IMR-90 (cell line): ENCODE data around the gene SLC22A6. TPM values are rescaled to one million over a fixed set of nuclear protein-coding genes. Genes with fewer than 3 reads are reported as not detected.

Experiments
- ATAC-seq: fragments of 200-7000 bp; cut with Tn5 transposase; 2 replicates; pipeline ENCODE4 v1.9.1; 2020; ENCODE audit warnings: low read depth, mild to moderate bottlenecking, moderate library complexity
- BruUV-seq: library from RNA; stranded (reverse); fragments of 400-500 nt; replicated peaks from 2 replicates; lab custom pipeline; 2021; lab: Mats Ljungman, UMichigan
- CTCF ChIA-PET: fragments of 300-600 bp; formaldehyde crosslinking; extraction: SDS; loops from one replicate; lab custom pipeline; 2021; ENCODE audit warnings: antibody characterized with exemption; lab: Yijun Ruan, JAX
- POLR2A ChIA-PET: fragments of 300-600 bp; sonication (Branson Sonifier 250); formaldehyde crosslinking; loops from one replicate; lab custom pipeline; 2022; ENCODE audit warnings: antibody characterized with exemption; ENCODE audit not compliant: unreplicated experiment; lab: Charles Lee
- DNase-seq: peaks from one replicate; pipeline ENCODE4 v3.0.0; 2013
- H2AFZ ChIP-seq: replicated peaks from 2 replicates; pipeline ENCODE3; 2013; ENCODE audit warnings: low read length, mild to moderate bottlenecking; ENCODE audit not compliant: poor library complexity
- H2AK5ac ChIP-seq: 2 replicates; pipeline ENCODE4 v1.6.1; 2013; ENCODE audit warnings: low read depth, low read length, inconsistent platforms
- H2AK9ac ChIP-seq: replicated peaks from 2 replicates; pipeline ENCODE3; 2013; ENCODE audit warnings: mild to moderate bottlenecking, low read depth, low read length, moderate library complexity; ENCODE audit not compliant: poor library complexity
- H2BK120ac ChIP-seq: 2 replicates; pipeline ENCODE4 v1.6.1; 2013; ENCODE audit warnings: low read depth, low read length, inconsistent platforms
- H2BK15ac ChIP-seq: 3 replicates; pipeline ENCODE4 v1.6.1; 2013; ENCODE audit warnings: low read depth, low read length, inconsistent platforms
- H2BK20ac ChIP-seq: 2 replicates; pipeline ENCODE4 v1.6.1; 2013; ENCODE audit warnings: low read depth, mild to moderate bottlenecking, inconsistent platforms, low read length, moderate library complexity
- H2BK5ac ChIP-seq: 2 replicates; pipeline ENCODE4 v1.6.1; 2013; ENCODE audit warnings: mild to moderate bottlenecking, low read depth, low read length, inconsistent platforms; ENCODE audit not compliant: poor library complexity, severe bottlenecking
- H3K14ac ChIP-seq: replicated peaks from 2 replicates; pipeline ENCODE4 v1.6.1; 2013; ENCODE audit warnings: low read depth, low read length, inconsistent platforms
- H3K18ac ChIP-seq: 2 replicates; pipeline ENCODE4 v1.6.1; 2013; ENCODE audit warnings: low read depth, low read length, control low read depth
- H3K23ac ChIP-seq: 2 replicates; pipeline ENCODE4 v1.6.1; 2013; ENCODE audit warnings: low read depth, low read length, inconsistent platforms
- H3K27ac ChIP-seq: 2 replicates; pipeline ENCODE4 v1.5.1; 2013; ENCODE audit warnings: mild to moderate bottlenecking, control low read depth, low read length; ENCODE audit not compliant: insufficient read depth
- H3K27me3 ChIP-seq: 2 replicates; pipeline ENCODE4 v1.6.1; 2013; ENCODE audit warnings: low read length; ENCODE audit not compliant: control insufficient read depth, insufficient read depth
- H3K36me3 ChIP-seq: 2 replicates; pipeline ENCODE4 v1.6.1; 2013; ENCODE audit warnings: low read length, mixed read lengths; ENCODE audit not compliant: control insufficient read depth, insufficient read depth
- H3K4ac ChIP-seq: 2 replicates; pipeline ENCODE4 v1.6.1; 2013; ENCODE audit warnings: low read depth, low read length, inconsistent platforms
- H3K4me1 ChIP-seq: 2 replicates; pipeline ENCODE4 v1.6.1; 2013; ENCODE audit warnings: low read length, mixed read lengths; ENCODE audit not compliant: control insufficient read depth, insufficient read depth
- H3K4me2 ChIP-seq: 2 replicates; pipeline ENCODE4 v1.6.1; 2013; ENCODE audit warnings: low read depth, mild to moderate bottlenecking, control low read depth, low read length, moderate library complexity
- H3K4me3 ChIP-seq: 2 replicates; pipeline ENCODE4 v1.5.1; 2013; ENCODE audit warnings: low read depth, mild to moderate bottlenecking, control low read depth, low read length, moderate library complexity; ENCODE audit not compliant: insufficient read depth
- H3K56ac ChIP-seq: 2 replicates; pipeline ENCODE4 v1.6.1; 2013; ENCODE audit warnings: low read length, inconsistent platforms; ENCODE audit not compliant: insufficient read depth; ENCODE audit errors: extremely low read depth
- H3K79me1 ChIP-seq, 2 experiments: 2 replicates each; pipeline ENCODE4 v1.6.1; 2013; ENCODE audit warnings: low read length in 2 of 2, inconsistent platforms in 1 of 2, low read depth in 1 of 2
- H3K9ac ChIP-seq: 2 replicates; pipeline ENCODE4 v1.6.1; 2013; ENCODE audit warnings: low read depth, low read length, control low read depth
- H3K9me1 ChIP-seq: 2 replicates; pipeline ENCODE4 v1.6.1; 2013; ENCODE audit warnings: low read length, inconsistent platforms; ENCODE audit not compliant: insufficient read depth
- H3K9me3 ChIP-seq: 2 replicates; pipeline ENCODE4 v1.6.1; 2013; ENCODE audit warnings: low read length; ENCODE audit not compliant: control insufficient read depth, insufficient read depth
- H4K20me1 ChIP-seq: 2 replicates; pipeline ENCODE4 v1.6.1; 2013; ENCODE audit warnings: low read length, inconsistent platforms; ENCODE audit not compliant: insufficient read depth
- H4K5ac ChIP-seq: 2 replicates; pipeline ENCODE4 v1.6.1; 2013; ENCODE audit warnings: mild to moderate bottlenecking, low read depth, low read length, control low read depth
- H4K8ac ChIP-seq, 2 experiments: 2 replicates each; pipeline ENCODE4 v1.6.1; 2013; ENCODE audit warnings: low read depth in 2 of 2, low read length in 2 of 2, control low read depth in 1 of 2, inconsistent platforms in 1 of 2
- H4K91ac ChIP-seq: 2 replicates; pipeline ENCODE4 v1.6.1; 2013; ENCODE audit warnings: low read depth, low read length, inconsistent platforms; ENCODE audit not compliant: insufficient read depth
- BHLHE40 ChIP-seq: fragments of 150-350 bp; IDR thresholded peaks from 2 replicates; pipeline ENCODE4 v1.6.1; 2016; ENCODE audit warnings: mild to moderate bottlenecking, low read depth, low read length
- CEBPB ChIP-seq: IDR thresholded peaks from 2 replicates; pipeline ENCODE4 v1.6.1; 2012; ENCODE audit warnings: low read depth, low read length, improper control_type of control experiment
- CHD1 ChIP-seq: IDR thresholded peaks from 2 replicates; pipeline ENCODE4 v1.6.1; 2012; ENCODE audit warnings: low read depth, low read length, improper control_type of control experiment
- CTCF ChIP-seq: conservative IDR thresholded peaks from 2 replicates; pipeline ENCODE4 v1.5.1; 2012; ENCODE audit warnings: mild to moderate bottlenecking, low read depth, low read length, improper control_type of control experiment
- ELK1 ChIP-seq: fragments of 150-350 bp; IDR thresholded peaks from 2 replicates; pipeline ENCODE4 v1.6.1; 2016; ENCODE audit warnings: low read depth, mild to moderate bottlenecking, low read length, moderate library complexity, borderline replicate concordance
- FOS ChIP-seq: fragments of 150-350 bp; IDR thresholded peaks from 2 replicates; pipeline ENCODE4 v1.6.1; 2016; ENCODE audit warnings: low read depth, low read length
- MAFK ChIP-seq: IDR thresholded peaks from 2 replicates; pipeline ENCODE4 v1.6.1; 2012; ENCODE audit warnings: low read depth, low read length, improper control_type of control experiment
- MAZ ChIP-seq: IDR thresholded peaks from 2 replicates; pipeline ENCODE4 v1.6.1; 2012; ENCODE audit warnings: low read depth, mild to moderate bottlenecking, low read length, improper control_type of control experiment, moderate library complexity, borderline replicate concordance
- MXI1 ChIP-seq: IDR thresholded peaks from 2 replicates; pipeline ENCODE4 v1.6.1; 2012; ENCODE audit warnings: low read depth, mild to moderate bottlenecking, low read length, moderate library complexity, borderline replicate concordance
- NFE2L2 ChIP-seq: fragments of 150-350 bp; IDR thresholded peaks from 2 replicates; pipeline ENCODE4 v1.6.1; 2016; ENCODE audit warnings: low read depth, mild to moderate bottlenecking, low read length
- POLR2A ChIP-seq: IDR thresholded peaks from 2 replicates; pipeline ENCODE4 v1.6.1; 2012; ENCODE audit warnings: mild to moderate bottlenecking, low read depth, low read length
- RAD21 ChIP-seq: IDR thresholded peaks from 2 replicates; pipeline ENCODE4 v1.6.1; 2012; ENCODE audit warnings: low read length, improper control_type of control experiment
- RCOR1 ChIP-seq: IDR thresholded peaks from 2 replicates; pipeline ENCODE4 v1.6.1; 2012; ENCODE audit warnings: mild to moderate bottlenecking, low read length, improper control_type of control experiment; ENCODE audit not compliant: insufficient replicate concordance
- RFX5 ChIP-seq: IDR thresholded peaks from 2 replicates; pipeline ENCODE4 v1.8.0; 2012; ENCODE audit warnings: low read depth, mild to moderate bottlenecking, low read length, moderate library complexity
- SMC3 ChIP-seq: fragments of 150-350 bp; IDR thresholded peaks from 2 replicates; pipeline ENCODE4 v1.6.1; 2016; ENCODE audit warnings: low read depth, mild to moderate bottlenecking, antibody characterized with exemption, low read length, moderate library complexity
- USF2 ChIP-seq: fragments of 150-350 bp; IDR thresholded peaks from 2 replicates; pipeline ENCODE4 v1.6.1; 2017; ENCODE audit warnings: mild to moderate bottlenecking, antibody characterized with exemption, low read length, low read depth
- WGBS, 2 experiments: methylation state at CpG; one replicate each; pipeline versions ENCODE4 v1.1.5 to v1.1.7; 2013; ENCODE audit warnings: missing lambda C conversion rate in 2 of 2; ENCODE audit not compliant: insufficient read length in 1 of 2; ENCODE audit errors: extremely low coverage in 2 of 2; 5-methylcytosine and 5-hydroxymethylcytosine counted together
- dilution Hi-C: fragments of 300-500 bp; cut with HindIII; formaldehyde crosslinking; loops from one replicate; pipeline ENCODE4 v1.14.3; 2018; ENCODE audit warnings: low sequenced_read_pairs; ENCODE audit not compliant: unreplicated experiment
- in situ Hi-C: fragments of 300-500 bp; cut with MboI; formaldehyde crosslinking; loops from 3 replicates; pipeline ENCODE4 v1.14.3; 2019; ENCODE audit warnings: low sequenced_read_pairs, inconsistent platforms, mixed read lengths
- intact Hi-C: fragments of 100-400 bp; cut with micrococcal nuclease; formaldehyde crosslinking; loops from 2 replicates; pipeline ENCODE4 v1.10.0; 2022
- polyA plus RNA-seq, 3 experiments: library from polyadenylated mRNA; depleted of rRNA; stranded (reverse); fragments of >200 nt; gene quantifications; 2 replicates each; pipeline ENCODE4 v1.2.3, GENCODE V29; 2012; ENCODE audit warnings: low replicate concordance in 1 of 3
- total RNA-seq: library from RNA; depleted of rRNA; stranded (reverse); fragments of >200 nt; gene quantifications from 2 replicates; pipeline ENCODE4 v1.2.3, GENCODE V29; 2012

The SLC22A6 gene
- total and polyA plus RNA-seq, 2 of the 4 experiments (the other 2 are of a cell fraction): not detected

GRCh38 chr11:62983536-62984199, 1.1 kb downstream of the SLC22A6 start:
- WGBS, 2 experiments: 68% methylated on average over 8 of the region's 13 CpGs; no CpG with 5 or more reads in 1 of the 2 experiments

More at GRCh38 chr11:62983536-62984199, 1.1 kb downstream of the SLC22A6 start:
- no peak overlapping the region for H4K5ac ChIP-seq
- H3K79me1 ChIP-seq: no peaks in the 10 kb centered on the region
- peaks cover 2% of the 10 kb centered on the region for H3K27me3 ChIP-seq
- no peak overlapping the region for H3K4me2 ChIP-seq
- in situ Hi-C loops (no loop called here), intact Hi-C loops (no loop called here), dilution Hi-C loops (no loop called here)
- H3K9me1 ChIP-seq: no peaks in the 10 kb centered on the region
- no peak for ATAC-seq
- POLR2A ChIA-PET: no interaction called here
- no peak overlapping the region for H3K56ac ChIP-seq
- no peak overlapping the region for H4K91ac ChIP-seq
- no peak overlapping the region for H2AK9ac ChIP-seq
- TF ChIP-seq NFE2L2: no peak
- TF ChIP-seq BHLHE40: no peak
- no peak for TF ChIP-seq ELK1
- no peak for TF ChIP-seq RAD21
- TF ChIP-seq RCOR1: no peak
- no peak for TF ChIP-seq CTCF
- TF ChIP-seq MAZ: no peak
- TF ChIP-seq CEBPB: no peak
- no peak for TF ChIP-seq FOS
- no peak for TF ChIP-seq USF2
- TF ChIP-seq POLR2A: no peak
- TF ChIP-seq MXI1: no peak
- no peak for TF ChIP-seq RFX5
- TF ChIP-seq CHD1: no peak
- no peak for TF ChIP-seq MAFK
- no peak for TF ChIP-seq SMC3
- no peak overlapping the region for H3K4me3 ChIP-seq
- BruUV-seq: no TSS peak
- H3K14ac ChIP-seq: no peak overlapping the region
- no peaks in the 10 kb centered on the region for H3K4me1 ChIP-seq
- no peak overlapping the region for H2BK5ac ChIP-seq
- H2BK15ac ChIP-seq: no peak overlapping the region
- no peak overlapping the region for H2BK120ac ChIP-seq
- H2AFZ ChIP-seq: no peak overlapping the region
- H3K9ac ChIP-seq: no peak overlapping the region
- H2BK20ac ChIP-seq: no peak overlapping the region
- H3K18ac ChIP-seq: no peak overlapping the region
- H3K36me3 ChIP-seq: no peaks in the 10 kb centered on the region
- CTCF ChIA-PET: no interaction called here
- H3K23ac ChIP-seq: no peak overlapping the region
- H4K8ac ChIP-seq: no peak overlapping the region
- H3K9me3 ChIP-seq: no peaks in the 10 kb centered on the region
- no peaks in the 10 kb centered on the region for H4K20me1 ChIP-seq
- DNase-seq: no peak
- H2AK5ac ChIP-seq: no peak overlapping the region
- no peak overlapping the region for H3K4ac ChIP-seq
- no peak overlapping the region for H3K27ac ChIP-seq
